Right lung (tissue), 5 donors: ENCODE results near the gene USP53. TPM values are rescaled to one million over a fixed set of nuclear protein-coding genes. Genes with fewer than 3 reads are reported as not detected.
"Not testable (repeated sequence)": the region's sequence is repeated elsewhere in the genome, so short reads cannot be mapped to it uniquely, and the experiment has no call there.

Experiments
- DNase-seq, 2 donors: peaks; one replicate each; pipeline ENCODE4 v3.0.0-alpha.2; 2013
- polyA plus RNA-seq, 5 donors: library from polyadenylated mRNA; unstranded; fragments of 120-200 nt; gene quantifications; one replicate each; pipeline versions ENCODE4 v1.2.1 to v1.2.3, GENCODE V29; 2013; ENCODE audit warnings: inconsistent platforms in 1 of 5, low replicate concordance in 1 of 5; ENCODE audit not compliant: insufficient read length in 5 of 5, insufficient read depth in 1 of 5

USP53 gene
- polyA plus RNA-seq, 5 donors = 15.4 to 49.2 (median 35.4) TPM

DNA sequence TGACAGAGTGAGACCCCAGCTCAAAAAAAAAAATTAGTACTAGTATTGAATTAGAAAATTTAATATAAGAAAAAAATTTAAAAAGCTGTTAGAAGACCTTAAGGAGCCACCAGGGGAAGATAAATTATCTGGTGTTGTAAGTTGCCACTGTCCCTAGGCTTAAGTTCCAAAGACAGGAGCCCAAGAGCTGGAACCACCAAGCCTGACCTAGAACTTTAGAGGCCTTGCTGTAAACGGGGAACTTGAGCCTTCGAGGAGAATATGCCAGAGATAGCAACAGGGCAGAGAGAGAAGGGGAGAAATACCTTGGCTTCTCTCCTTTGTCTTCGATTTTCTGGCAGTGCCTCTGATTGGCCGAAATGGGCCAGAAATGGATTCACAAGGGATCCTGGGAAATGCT, 8.9 kb downstream of the USP53 start:
- no peak for DNase-seq

DNA sequence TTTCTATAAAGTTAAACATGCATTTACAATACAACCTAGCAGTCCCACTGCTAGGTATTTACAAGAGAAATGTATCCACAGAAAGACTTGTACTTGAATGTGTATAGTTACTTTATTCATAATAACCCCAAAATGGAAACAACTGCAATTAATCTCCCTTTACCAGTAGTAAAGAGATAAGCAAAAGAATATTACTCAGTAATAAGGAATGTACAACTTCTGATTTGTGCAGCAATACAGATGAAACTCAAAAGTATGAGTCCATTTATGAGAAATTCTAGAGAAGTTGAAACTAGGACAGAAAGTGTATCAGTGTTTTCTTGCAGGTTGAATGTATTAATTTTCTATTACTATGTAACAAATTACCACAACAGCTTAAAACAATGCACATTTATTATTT, 15.2 kb downstream of the USP53 start:
- DNase-seq = no peak

DNA sequence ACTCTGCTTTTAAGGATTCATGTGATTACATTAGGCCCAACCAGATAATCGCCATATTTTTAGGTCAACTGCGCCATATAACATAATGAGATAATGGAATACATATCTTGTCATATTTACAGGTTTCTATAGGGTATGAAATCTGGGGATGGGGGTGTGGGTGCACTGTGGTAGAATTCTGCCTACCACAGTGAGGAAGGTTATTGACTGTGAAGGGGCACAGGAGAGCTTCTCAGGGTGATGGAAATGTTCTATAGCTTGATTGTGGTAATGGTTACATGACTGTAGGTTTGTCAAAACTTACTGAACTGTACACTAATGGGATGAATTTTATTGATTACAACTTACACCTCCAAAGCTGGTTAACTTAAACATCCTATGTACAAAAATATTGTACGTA, 15.9 kb downstream of the USP53 start:
- no peak for DNase-seq

DNA sequence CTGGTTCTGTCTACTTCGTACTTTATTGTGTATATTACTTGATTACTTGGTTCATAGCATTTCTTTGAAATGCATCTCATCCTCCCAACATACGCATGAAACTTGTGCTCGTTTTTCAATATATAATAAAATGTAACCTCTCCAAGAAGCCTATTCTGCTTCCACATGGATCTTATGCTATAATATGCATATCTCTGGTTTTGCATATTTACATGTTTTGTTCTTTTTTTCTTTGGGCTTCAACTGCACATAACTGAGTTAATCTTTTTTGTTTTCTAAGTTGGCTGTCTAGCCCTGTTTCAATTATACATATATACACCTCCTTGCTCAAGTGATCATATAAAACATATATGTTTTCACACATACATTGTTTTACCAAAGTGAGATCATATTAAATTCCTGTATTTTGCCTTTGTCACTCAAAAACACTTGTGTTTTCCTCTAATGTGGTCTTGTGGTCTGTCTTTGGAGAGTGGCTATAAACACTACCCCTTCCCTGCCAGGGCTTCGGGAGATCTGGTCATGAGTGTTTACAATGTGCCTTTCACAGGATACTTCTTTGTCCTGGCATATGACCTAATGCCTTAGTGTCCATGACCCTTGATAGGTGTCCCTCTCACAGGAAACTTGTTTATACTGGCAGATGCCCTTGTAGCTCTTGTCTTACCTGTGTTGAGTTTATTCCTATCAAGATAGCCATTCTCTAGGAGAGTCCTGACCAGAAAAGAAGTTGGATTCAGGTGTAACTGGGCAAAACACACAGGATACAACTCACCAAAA, 17.6 kb downstream of the USP53 start:
- no peak for DNase-seq

DNA sequence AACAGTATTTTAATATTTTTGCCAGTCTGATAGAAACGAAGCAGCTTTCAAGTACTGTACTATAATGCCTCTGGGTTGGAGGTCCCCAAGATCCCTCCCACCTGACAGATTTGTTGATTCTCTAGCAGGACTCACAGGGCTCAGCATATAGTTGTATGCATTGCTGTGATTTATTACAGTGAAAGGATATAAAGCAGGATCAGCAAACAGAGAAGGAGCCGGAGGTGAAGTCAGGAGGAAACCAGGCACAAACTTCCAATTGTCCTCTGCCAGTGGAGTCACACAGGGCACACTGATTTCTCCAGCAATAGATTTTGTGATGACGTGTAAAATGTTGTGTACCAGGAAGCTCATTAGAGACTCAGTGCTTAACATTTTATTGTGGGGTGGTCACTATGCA, 19.0 kb downstream of the USP53 start:
- no peak for DNase-seq

DNA sequence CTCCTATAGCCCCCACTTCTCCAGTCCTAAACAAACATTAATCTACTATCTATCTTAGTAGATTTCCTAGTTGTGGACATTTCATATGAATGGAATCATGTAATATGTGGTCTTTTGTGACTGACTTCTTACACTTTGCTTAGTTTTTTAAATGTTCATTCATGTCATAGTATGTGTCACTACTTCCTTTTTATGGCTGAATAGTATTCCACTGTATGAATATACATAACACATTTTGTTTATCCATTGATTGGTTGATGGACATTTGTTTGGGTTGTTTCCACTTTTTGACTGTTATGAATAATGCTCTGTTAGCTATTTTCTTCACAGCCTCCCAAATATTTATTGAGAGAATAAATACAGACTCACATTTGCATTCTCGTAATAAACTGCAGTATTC, 19.8 kb downstream of the USP53 start:
- no peak for DNase-seq

GRCh38 chr4:119233191-119233590, 20.7 kb downstream of the USP53 start:
- no peak for DNase-seq

DNA sequence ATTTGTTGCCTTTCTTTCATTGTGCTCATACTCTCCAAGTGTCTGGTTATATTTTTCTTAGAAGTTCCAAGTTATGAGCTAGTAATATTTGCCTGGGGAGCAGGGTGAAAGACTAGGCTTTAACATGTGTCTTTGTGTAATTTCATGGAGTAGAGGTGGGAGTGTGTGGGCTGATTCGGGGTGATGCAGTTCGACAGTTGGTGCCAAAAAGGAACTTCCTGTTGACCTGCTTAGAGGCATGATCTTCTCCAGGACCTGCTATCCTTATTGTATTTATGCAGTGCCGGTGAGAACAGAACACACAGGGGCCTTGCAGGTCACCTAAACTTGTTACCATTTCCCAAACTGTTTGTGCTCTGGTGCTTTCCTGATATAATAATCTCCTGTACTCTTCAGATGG, 21.2 kb downstream of the USP53 start:
- DNase-seq = no peak

DNA sequence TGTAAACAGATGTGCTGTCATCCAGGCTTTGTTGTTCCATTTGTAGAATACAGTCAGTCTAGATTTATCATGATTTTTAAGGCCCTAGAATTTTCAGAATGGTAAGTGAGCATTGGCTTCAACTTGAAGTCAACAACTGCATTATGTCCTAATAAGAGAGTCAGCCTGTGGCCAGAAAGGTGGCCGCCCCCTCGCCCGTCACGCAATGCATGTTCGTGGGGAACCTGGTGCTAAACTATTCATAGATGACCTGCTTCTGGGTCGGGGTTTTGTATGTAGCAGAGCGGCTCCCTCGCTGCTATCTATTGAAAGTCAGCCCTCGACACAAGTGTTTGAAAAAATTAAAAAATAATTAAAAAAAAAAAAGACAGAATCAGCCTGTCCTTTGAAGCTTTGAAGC, 24.7 kb downstream of the USP53 start:
- no peak for DNase-seq

GRCh38 chr4:119237642-119238041, 25.1 kb downstream of the USP53 start:
- no peak for DNase-seq

DNA sequence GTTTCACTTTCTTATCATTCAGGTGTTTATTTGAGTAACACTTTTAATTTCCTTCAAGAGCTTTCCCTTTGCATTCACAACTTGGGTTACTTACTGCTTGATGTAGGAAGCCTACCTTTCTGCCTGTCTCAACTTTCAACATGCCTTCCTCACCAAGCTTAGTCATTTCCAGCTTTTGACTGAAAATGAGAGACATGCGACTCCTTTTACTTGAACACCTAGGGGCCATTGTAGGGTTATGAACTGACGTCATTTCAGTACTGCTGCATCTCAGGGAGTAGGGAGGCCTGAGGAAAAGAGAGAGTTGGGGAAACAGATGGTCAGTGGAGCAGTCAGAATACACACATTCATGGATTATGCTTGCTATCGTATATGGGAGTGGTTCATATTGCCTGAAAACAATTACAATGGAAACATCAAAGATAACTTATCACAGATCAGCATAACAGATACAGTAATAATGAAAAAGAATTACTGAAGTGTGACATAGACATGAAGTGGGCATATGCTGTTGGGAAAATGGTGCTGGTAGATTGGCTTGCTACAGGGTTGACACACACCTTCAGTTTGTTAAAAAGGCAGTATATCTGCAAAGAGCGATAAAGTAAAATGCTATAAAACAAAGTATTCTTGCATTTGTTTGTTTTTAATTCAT, 25.7 kb downstream of the USP53 start:
- no peak for DNase-seq

GRCh38 chr4:119240128-119240527, 27.6 kb downstream of the USP53 start:
- no peak for DNase-seq

DNA sequence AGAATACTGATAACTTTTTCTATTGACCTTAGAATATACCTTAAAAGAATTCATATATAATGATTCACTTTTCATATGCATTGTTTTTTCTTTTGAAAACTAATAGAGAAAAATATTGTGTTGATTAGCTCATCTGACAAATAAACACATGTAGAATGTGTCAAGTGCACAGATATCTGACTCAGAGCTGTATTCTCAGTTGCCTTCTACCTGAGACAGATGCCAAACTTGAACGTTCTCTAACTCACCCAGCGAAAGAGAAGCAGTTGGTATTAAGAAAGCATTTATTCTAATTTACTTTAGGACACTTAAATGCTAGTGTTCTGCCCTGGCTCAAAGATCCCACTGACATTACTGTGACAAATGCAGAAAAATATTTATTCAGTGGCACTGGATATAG, 28.1 kb downstream of the USP53 start:
- DNase-seq = no peak

GRCh38 chr4:119242417-119242816, 29.9 kb downstream of the USP53 start:
- DNase-seq = no peak

GRCh38 chr4:119243868-119244267, 31.4 kb downstream of the USP53 start:
- DNase-seq = no peak

- peak in 1 of 2 donors; percentile 6 for DNase-seq
Observed at GRCh38 chr4:119244344-119244743, 31.8 kb downstream of the USP53 start.

DNA sequence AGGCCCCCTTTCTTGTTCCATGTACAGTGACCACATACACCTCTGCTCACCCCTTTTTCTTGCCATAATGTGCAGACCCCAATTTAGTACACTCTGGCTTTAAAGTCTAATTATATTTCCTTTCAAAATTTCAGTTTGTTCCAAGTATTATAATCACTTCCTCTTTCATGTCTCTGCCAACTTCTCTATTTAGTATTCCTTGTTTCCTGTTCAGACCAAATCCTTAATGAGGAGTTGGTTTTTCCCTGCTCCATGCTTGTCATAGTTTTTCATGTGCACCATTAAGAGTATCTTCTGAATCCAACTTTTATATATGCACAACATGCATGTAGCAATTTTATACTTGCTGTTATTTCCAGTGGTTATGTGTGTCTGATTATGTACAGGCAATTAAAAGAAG, 32.3 kb downstream of the USP53 start:
- peak; percentile 20 to 40 for DNase-seq

DNA sequence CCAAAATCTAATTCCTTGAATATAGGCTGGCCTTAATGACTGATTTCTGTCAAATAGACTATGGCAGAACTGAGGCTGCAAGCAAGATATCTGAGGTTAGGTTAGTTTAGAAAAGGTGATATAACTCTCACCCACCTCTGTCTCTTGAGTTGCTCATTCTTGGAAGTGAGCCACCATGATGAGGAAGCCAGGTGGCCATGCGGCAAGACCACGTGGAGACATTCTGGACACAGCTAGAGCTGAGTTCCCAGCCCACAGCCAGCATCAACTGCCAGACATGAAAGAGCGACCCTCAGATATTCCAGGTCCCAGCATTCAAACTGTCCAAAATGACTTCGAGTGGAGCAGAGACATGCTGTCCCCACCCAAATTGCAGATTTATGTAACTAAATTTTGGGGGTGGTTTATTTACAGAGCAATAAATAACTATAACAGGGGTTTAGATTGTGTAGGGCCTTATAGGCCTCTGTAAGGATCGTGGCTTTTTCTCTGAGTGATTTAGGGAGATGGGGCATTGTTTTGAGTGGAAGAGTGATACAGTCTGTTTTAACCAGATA, 33.7 kb downstream of the USP53 start:
- DNase-seq = no peak

GRCh38 chr4:119251037-119251436, 38.5 kb downstream of the USP53 start:
- not testable (repeated sequence) for DNase-seq

DNA sequence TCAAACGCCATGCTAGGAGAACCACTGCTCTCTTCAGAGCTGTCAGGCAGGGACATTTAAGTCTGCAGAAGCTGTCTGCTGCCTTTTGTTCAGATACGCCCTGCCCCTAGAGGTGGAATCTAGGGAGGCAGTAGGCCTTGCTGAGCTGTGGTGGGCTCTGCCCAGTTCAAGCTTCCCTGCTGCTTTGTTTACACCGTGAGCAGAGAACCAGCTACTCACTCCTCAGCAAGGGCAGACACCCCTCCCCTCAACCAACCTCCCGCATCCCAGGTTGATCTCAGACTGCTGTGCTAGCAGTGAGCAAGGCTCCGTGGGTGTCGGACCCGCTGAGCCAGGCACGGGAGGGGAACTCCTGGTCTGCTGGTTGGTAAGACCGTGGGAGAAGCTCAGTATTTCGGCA, 42.7 kb downstream of the USP53 start:
- not testable (repeated sequence) for DNase-seq

- DNase-seq = no peak
Observed at GRCh38 chr4:119260528-119260927, 48.0 kb downstream of the USP53 start.

GRCh38 chr4:119261986-119262385, 49.5 kb downstream of the USP53 start:
- DNase-seq = no peak

- no peak for DNase-seq
Observed at GRCh38 chr4:119264743-119265142, 52.2 kb downstream of the USP53 start.
